Colonic mucosa (tissue), 4 donors: ENCODE measurements around the gene SLC25A45. TPM values are rescaled to one million over a fixed set of nuclear protein-coding genes. Genes with fewer than 3 reads are reported as not detected.

Source experiments
- DNase-seq: peaks from one replicate; pipeline ENCODE4 v3.0.0-alpha.2; 2020
- H3K27ac ChIP-seq: fragments of 200-600 bp; one replicate; pipeline ENCODE4 v1.8.0; 2021
- H3K27me3 ChIP-seq: fragments of 200-600 bp; one replicate; pipeline ENCODE4 v1.8.0; 2021
- H3K36me3 ChIP-seq: fragments of 200-600 bp; one replicate; pipeline ENCODE4 v1.8.0; 2021
- H3K4me1 ChIP-seq: fragments of 200-600 bp; one replicate; pipeline ENCODE4 v1.8.0; 2021; ENCODE audit warnings: mild to moderate bottlenecking
- H3K4me3 ChIP-seq: fragments of 200-600 bp; one replicate; pipeline ENCODE4 v1.8.0; 2021
- H3K9ac ChIP-seq, 2 donors: one replicate each; pipeline ENCODE4 v1.7.0; 2013; ENCODE audit warnings: control low read depth in 2 of 2, low read depth in 2 of 2, low read length in 2 of 2
- H3K9me3 ChIP-seq: fragments of 200-600 bp; one replicate; pipeline ENCODE4 v1.8.0; 2021
- CTCF ChIP-seq: fragments of 200-600 bp; IDR thresholded peaks from one replicate; pipeline ENCODE4 v1.8.0; 2022; ENCODE audit warnings: antibody characterized with exemption, mild to moderate bottlenecking
- intact Hi-C: fragments of 100-400 bp; cut with DNase I; formaldehyde crosslinking; loops from one replicate; pipeline ENCODE4 v1.14.1; 2022
- total RNA-seq, 2 donors: library from RNA; stranded (reverse); fragmentation: NEBNext Ultra II Directional in 1 of 2; extraction: Animal tissue kit (Norgen Biotek cat#: 25700) in 1 of 2; gene quantifications; one replicate each; pipeline ENCODE4 v1.2.1, GENCODE V29; 2021
- donor health status: healthy.
- donor health status: DM: no; HTN: no; CAD: no.
- donor health status: DM: no; HTN: no; CAD: no.

SLC25A45 gene
- total RNA-seq, 2 donors from 2014 or later = 4.4 to 6.9 TPM

- Histone ChIP-seq H3K27me3 (no peaks in the 10 kb centered on the region), H3K9ac (no peak overlapping the region), H3K9me3 (no peaks in the 10 kb centered on the region), H3K27ac (no peak overlapping the region), H3K36me3 (peaks cover 4% of the 10 kb centered on the region), H3K4me3 (no peak overlapping the region), H3K4me1 (no peaks in the 10 kb centered on the region)
- no peak for DNase-seq
- TF ChIP-seq CTCF = no peak
- intact Hi-C loops = no loop called here
Observed at GRCh38 chr11:65399845-65400244, 17.4 kb upstream of the SLC25A45 start.

- peaks cover 6% of the 10 kb centered on the region for H3K36me3 ChIP-seq
- H3K4me1 ChIP-seq = no peaks in the 10 kb centered on the region
- H3K27me3 ChIP-seq = no peaks in the 10 kb centered on the region
- no peak overlapping the region for H3K9ac ChIP-seq
- TF ChIP-seq CTCF = no peak
- H3K27ac ChIP-seq = no peak overlapping the region
- no peak for DNase-seq
- H3K9me3 ChIP-seq = no peaks in the 10 kb centered on the region
- H3K4me3 ChIP-seq = no peak overlapping the region
- intact Hi-C loops = no loop called here
Observed at GRCh38 chr11:65399249-65399648, 16.8 kb upstream of the SLC25A45 start.

- Histone ChIP-seq H3K9ac (no peak overlapping the region), H3K4me3 (no peak overlapping the region), H3K36me3 (peaks cover 6% of the 10 kb centered on the region), H3K4me1 (no peaks in the 10 kb centered on the region), H3K27me3 (no peaks in the 10 kb centered on the region), H3K9me3 (no peaks in the 10 kb centered on the region), H3K27ac (no peak overlapping the region)
- DNase-seq = no peak
- intact Hi-C loops = no loop called here
- no peak for TF ChIP-seq CTCF
Observed at GRCh38 chr11:65398362-65398910, 16.0 kb upstream of the SLC25A45 start.

GRCh38 chr11:65396769-65397745 lies 14.6 kb upstream of the SLC25A45 start:
- peaks cover 6% of the 10 kb centered on the region for H3K36me3 ChIP-seq
- no peaks in the 10 kb centered on the region for H3K4me1 ChIP-seq
- intact Hi-C loops = no loop called here
- H3K9me3 ChIP-seq = no peaks in the 10 kb centered on the region
- no peak overlapping the region for H3K9ac ChIP-seq
- DNase-seq = no peak
- TF ChIP-seq CTCF = no peak
- no peak overlapping the region for H3K27ac ChIP-seq
- no peak overlapping the region for H3K4me3 ChIP-seq
- H3K27me3 ChIP-seq = no peaks in the 10 kb centered on the region

- no peak for DNase-seq
- no peaks in the 10 kb centered on the region for H3K9me3 ChIP-seq
- H3K4me3 ChIP-seq = no peak overlapping the region
- no peaks in the 10 kb centered on the region for H3K4me1 ChIP-seq
- H3K27ac ChIP-seq = no peak overlapping the region
- H3K27me3 ChIP-seq = no peaks in the 10 kb centered on the region
- no peak for TF ChIP-seq CTCF
- intact Hi-C loops = no loop called here
- H3K36me3 ChIP-seq = peaks cover 6% of the 10 kb centered on the region
- no peak overlapping the region for H3K9ac ChIP-seq
Observed at GRCh38 chr11:65395961-65396530, 13.6 kb upstream of the SLC25A45 start.
